Osteocyte (in vitro differentiated cells): Measurements from ENCODE around the gene KRT7. TPM values are rescaled to one million over a fixed set of nuclear protein-coding genes. Genes with fewer than 3 reads are reported as not detected.
A peak's percentile ranks its signal among the peaks of the same experiment; 100 is the strongest.

ENCODE experiments used
- DNase-seq: peaks from one replicate; pipeline ENCODE4 v3.0.0; 2021; ENCODE audit warnings: mixed read lengths; ENCODE audit not compliant: unreplicated experiment; ENCODE audit errors: extremely low spot score
- H3K27ac Mint-ChIP-seq: one replicate; pipeline ENCODE4 v1.8.0; 2021; ENCODE audit warnings: mild to moderate bottlenecking, mixed read lengths; ENCODE audit not compliant: unreplicated experiment
- H3K27me3 Mint-ChIP-seq: one replicate; pipeline ENCODE4 v1.8.0; 2021; ENCODE audit warnings: mixed read lengths; ENCODE audit not compliant: unreplicated experiment
- H3K36me3 Mint-ChIP-seq: one replicate; pipeline ENCODE4 v1.8.0; 2021; ENCODE audit warnings: mixed read lengths; ENCODE audit not compliant: unreplicated experiment
- H3K4me1 Mint-ChIP-seq: one replicate; pipeline ENCODE4 v1.8.0; 2021; ENCODE audit warnings: mixed read lengths; ENCODE audit not compliant: unreplicated experiment
- H3K4me3 Mint-ChIP-seq: one replicate; pipeline ENCODE4 v1.8.0; 2021; ENCODE audit warnings: mild to moderate bottlenecking, moderate library complexity, mixed read lengths; ENCODE audit not compliant: unreplicated experiment
- H3K9me3 Mint-ChIP-seq: one replicate; pipeline ENCODE4 v1.8.0; 2021; ENCODE audit warnings: mixed read lengths; ENCODE audit not compliant: unreplicated experiment
- CTCF ChIP-seq: fragments of 200-600 bp; sonication (generic); IDR thresholded peaks from 2 replicates; pipeline ENCODE4 v1.5.0; 2021; ENCODE audit warnings: antibody characterized with exemption, mild to moderate bottlenecking, moderate library complexity
- total RNA-seq: library from RNA; stranded (reverse); gene quantifications from 2 replicates; pipeline ENCODE4 v1.2.1, GENCODE V29; 2021

Gene KRT7
- total RNA-seq, 1 donor from 2014 or later: 168 TPM

- no peaks in the 10 kb centered on the region for H3K9me3 Mint-ChIP-seq
- no peak for TF ChIP-seq CTCF
- H3K4me1 Mint-ChIP-seq: peaks cover 69% of the 10 kb centered on the region
- H3K27ac Mint-ChIP-seq: peak overlapping the region; percentile 75
- no peak overlapping the region for H3K4me3 Mint-ChIP-seq
- no peaks in the 10 kb centered on the region for H3K27me3 Mint-ChIP-seq
- DNase-seq: no peak
- no peaks in the 10 kb centered on the region for H3K36me3 Mint-ChIP-seq
Observed at GRCh38 chr12:52235001-52235764, 2.1 kb downstream of the KRT7 start.

DNA sequence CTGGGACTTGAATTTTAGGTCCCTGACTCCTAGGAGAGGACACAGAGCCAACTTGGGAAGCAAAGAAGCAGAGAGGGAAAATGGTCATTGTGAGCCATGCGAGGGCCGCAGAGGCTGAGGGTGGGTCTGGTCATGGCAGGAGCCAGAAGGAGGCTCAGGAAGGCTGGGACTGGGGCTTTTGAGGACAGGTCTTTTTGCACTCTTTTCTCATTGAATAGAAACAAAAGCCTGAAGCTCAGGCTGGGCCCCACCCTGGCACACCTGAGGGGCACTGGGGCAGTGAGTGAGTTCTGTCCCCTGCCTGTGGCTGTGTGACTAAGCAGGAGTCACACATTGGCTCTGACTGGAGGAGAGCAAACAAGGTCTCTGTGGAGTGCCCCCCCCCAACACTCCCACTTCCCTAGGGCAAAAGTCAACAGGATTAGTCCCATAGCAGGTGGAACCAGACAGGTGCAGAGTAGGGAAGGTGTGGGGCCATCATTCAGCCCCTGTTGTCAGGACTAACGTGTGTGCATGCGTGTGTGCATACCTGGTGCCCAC lies 2.8 kb downstream of the KRT7 start:
- no peak for DNase-seq

GRCh38 chr12:52236386-52237050 lies 3.5 kb downstream of the KRT7 start:
- no peak for DNase-seq
- no peak for TF ChIP-seq CTCF
- Mint-ChIP-seq H3K27ac (no peak overlapping the region), H3K4me3 (no peak overlapping the region), H3K36me3 (no peaks in the 10 kb centered on the region), H3K4me1 (peaks cover 59% of the 10 kb centered on the region), H3K27me3 (no peaks in the 10 kb centered on the region), H3K9me3 (no peaks in the 10 kb centered on the region)

More for the DNA sequence above, 2.8 kb downstream of the KRT7 start:
- Mint-ChIP-seq H3K36me3 (no peaks in the 10 kb centered on the region), H3K27ac (no peak overlapping the region), H3K9me3 (no peaks in the 10 kb centered on the region), H3K4me1 (peaks cover 62% of the 10 kb centered on the region), H3K4me3 (no peak overlapping the region), H3K27me3 (no peaks in the 10 kb centered on the region)
- no peak for TF ChIP-seq CTCF

DNA sequence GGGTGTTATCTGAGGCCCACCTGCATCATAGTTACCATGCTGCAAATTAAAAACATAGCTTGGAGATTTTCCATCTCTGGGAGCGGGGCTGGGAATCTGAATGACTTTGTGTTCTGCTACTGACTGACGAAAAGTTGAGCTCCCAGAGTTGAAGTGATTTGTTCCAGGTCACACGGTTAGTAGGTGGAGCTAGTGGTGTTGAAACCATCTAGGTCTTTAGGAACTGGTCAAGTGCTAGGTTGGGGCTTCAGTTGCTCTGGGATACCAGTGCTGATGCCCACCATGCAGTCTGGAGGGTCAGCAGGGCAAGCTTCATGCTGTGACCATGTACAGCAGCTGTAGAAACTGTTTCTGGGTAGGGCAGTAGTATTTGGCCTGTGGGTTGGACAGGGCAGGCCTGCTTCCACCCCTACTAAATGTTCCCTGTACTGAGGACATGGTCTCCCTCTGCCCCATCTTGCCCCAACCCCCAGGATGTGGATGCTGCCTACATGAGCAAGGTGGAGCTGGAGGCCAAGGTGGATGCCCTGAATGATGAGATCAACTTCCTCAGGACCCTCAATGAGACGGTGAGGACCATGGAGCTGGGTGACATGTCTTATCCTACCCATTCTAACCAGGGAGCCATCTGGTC lies 5.3 kb downstream of the KRT7 start:
- TF ChIP-seq CTCF: no peak
- Mint-ChIP-seq H3K36me3 (no peaks in the 10 kb centered on the region), H3K4me1 (peaks cover 52% of the 10 kb centered on the region), H3K4me3 (no peak overlapping the region), H3K9me3 (no peaks in the 10 kb centered on the region), H3K27ac (peak overlapping the region; percentile 16), H3K27me3 (no peaks in the 10 kb centered on the region)
- no peak for DNase-seq
